ENCODE results near the gene NEURL2. TPM values are rescaled to one million over a fixed set of nuclear protein-coding genes. Genes with fewer than 3 reads are reported as not detected.

The NEURL2 gene
- total RNA-seq, 1 donor from 2014 or later = 13.0 TPM

DNA sequence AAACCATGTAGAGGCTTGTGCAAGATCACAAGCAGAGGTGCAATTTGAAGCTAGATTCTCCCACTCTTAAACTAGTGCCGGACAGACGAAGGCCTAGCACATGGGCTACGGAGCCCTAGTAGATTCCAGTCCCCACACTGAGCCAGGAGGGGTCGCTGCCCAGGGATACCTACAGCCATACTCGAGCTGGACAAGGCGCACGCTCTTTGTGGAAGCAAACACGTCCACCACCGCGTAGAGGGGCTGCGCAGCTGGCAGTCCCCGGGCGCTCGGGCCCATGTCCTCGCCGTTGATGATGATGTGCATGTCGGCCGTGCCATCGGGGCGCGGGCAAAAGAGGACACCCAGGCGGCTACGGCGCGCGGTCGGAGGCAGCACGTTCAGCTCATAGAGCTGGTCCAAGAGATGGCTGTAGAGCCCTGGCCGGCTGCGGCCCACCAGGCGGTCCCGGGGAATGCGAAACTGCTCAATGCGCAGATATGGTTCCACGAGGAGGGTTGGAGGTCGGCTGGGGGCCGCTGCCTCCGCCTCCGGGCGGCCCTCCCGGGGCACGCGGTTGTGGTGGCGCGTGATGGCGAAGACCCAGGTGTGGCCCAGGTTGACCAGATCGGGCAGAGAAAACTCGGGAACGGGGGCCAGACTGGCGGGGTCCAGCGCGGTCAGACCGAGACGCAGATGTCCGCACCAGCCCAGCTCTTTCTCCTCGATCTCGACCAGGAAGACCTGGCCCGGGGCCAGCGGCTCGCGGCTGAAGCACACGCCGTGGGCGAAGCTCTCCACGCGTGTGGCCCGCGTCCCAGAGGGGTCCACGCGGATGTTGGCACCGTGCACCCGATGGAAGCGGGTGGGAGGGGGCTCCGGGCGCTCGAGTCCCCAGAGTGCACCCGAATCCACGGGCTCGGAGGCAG, 677 bp downstream of the NEURL2 start:
- H3K4me1 ChIP-seq (ENCODE audit: control insufficient read depth in 3 of 3, insufficient read depth in 3 of 3, low read length in 3 of 3) = peaks cover 36 to 51% (median 46%) of the 10 kb centered on the region in 3 donors
- no peaks in the 10 kb centered on the region for H3K9me3 ChIP-seq (ENCODE audit: control insufficient read depth in 3 of 3, low read length in 3 of 3)
- H3K27ac ChIP-seq (ENCODE audit: low read depth, low read length) = peak overlapping the region; percentile 87
- peak overlapping the region; percentile 75 to 92 (median 90) for H3K4me3 ChIP-seq (ENCODE audit: low read length in 3 of 3)
- peaks cover 40 to 49% (median 45%) of the 10 kb centered on the region in 3 donors for H3K36me3 ChIP-seq (ENCODE audit: control insufficient read depth in 3 of 3, insufficient read depth in 3 of 3, low read length in 3 of 3)
- peak overlapping the region; percentile 86 to 94 (median 89) for H3K9ac ChIP-seq (ENCODE audit: low read depth in 1 of 3, low read length in 3 of 3)
- no peaks in the 10 kb centered on the region for H3K27me3 ChIP-seq (ENCODE audit: control insufficient read depth in 3 of 3, insufficient read depth in 3 of 3, low read length in 3 of 3)

DNA sequence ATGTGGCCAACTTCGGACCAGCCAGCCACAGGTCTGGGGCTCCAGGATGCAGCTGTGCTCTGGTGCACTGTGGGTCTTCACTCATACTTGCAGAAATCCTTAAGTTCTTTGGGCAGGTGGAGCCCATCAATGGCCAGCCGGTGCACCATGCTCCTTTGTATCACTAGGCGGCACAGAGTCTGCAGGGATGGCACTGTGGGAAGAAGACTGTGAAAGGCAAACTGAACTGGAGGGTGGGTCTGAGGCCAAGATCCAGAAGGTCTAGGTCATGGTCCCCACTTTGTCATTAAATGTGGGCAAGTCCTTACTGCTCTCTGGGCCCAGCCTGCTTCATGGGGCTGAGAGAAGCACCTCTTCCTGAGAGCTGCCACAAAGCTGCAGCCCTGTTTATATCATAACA, 2.3 kb downstream of the NEURL2 start:
- Histone ChIP-seq H3K36me3 (ENCODE audit: control insufficient read depth in 3 of 3, insufficient read depth in 3 of 3, low read length in 3 of 3) (peaks cover 27 to 38% (median 33%) of the 10 kb centered on the region in 3 donors), H3K9ac (ENCODE audit: low read depth in 1 of 3, low read length in 3 of 3) (peak overlapping the region in 2 of 3 donors; percentile 13 to 60), H3K4me3 (ENCODE audit: low read length in 3 of 3) (peak overlapping the region in 2 of 3 donors; percentile 4 to 45), H3K27me3 (ENCODE audit: control insufficient read depth in 3 of 3, insufficient read depth in 3 of 3, low read length in 3 of 3) (no peaks in the 10 kb centered on the region), H3K4me1 (ENCODE audit: control insufficient read depth in 3 of 3, insufficient read depth in 3 of 3, low read length in 3 of 3) (peaks cover 40 to 60% (median 47%) of the 10 kb centered on the region in 3 donors), H3K27ac (ENCODE audit: low read depth, low read length) (no peak overlapping the region), H3K9me3 (ENCODE audit: control insufficient read depth in 3 of 3, low read length in 3 of 3) (no peaks in the 10 kb centered on the region)

DNA sequence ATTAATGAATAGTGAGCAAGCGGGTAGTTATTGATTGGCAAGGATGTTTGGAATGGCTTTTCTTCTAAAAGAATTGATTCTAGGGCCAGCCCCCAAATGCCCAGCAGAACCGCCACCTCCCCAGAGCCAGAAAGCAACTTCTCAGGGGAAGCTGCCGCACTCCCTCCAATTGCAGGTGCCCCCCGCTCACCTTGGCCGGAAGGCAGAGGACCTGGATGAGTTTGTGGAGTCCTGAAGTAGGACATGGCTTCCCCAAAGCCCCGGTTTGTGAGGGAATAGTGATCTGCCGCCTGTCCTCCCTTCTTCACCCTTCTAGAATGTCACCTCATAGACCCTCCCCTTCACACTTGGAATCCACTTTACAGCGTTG, 3.7 kb downstream of the NEURL2 start, which contains the start of gene SPATA25:
SPATA25 (minus strand) TSS at position 277 of the 370 bp plus-strand sequence; CDS start at position 245, 32 bp downstream.
- Histone ChIP-seq H3K9me3 (ENCODE audit: control insufficient read depth in 3 of 3, low read length in 3 of 3) (no peaks in the 10 kb centered on the region), H3K9ac (ENCODE audit: low read depth in 1 of 3, low read length in 3 of 3) (peak within 1 kb of the TSS in 2 of 3 donors; percentile 13 to 60), H3K36me3 (ENCODE audit: control insufficient read depth in 3 of 3, insufficient read depth in 3 of 3, low read length in 3 of 3) (peaks cover 27 to 39% (median 38%) of the 10 kb centered on the region in 3 donors), H3K27me3 (ENCODE audit: control insufficient read depth in 3 of 3, insufficient read depth in 3 of 3, low read length in 3 of 3) (no peaks in the 10 kb centered on the region), H3K4me1 (ENCODE audit: control insufficient read depth in 3 of 3, insufficient read depth in 3 of 3, low read length in 3 of 3) (peaks cover 38 to 61% (median 48%) of the 10 kb centered on the region in 3 donors), H3K27ac (ENCODE audit: low read depth, low read length) (no peak within 1 kb of the TSS), H3K4me3 (ENCODE audit: low read length in 3 of 3) (no peak within 1 kb of the TSS)

DNA sequence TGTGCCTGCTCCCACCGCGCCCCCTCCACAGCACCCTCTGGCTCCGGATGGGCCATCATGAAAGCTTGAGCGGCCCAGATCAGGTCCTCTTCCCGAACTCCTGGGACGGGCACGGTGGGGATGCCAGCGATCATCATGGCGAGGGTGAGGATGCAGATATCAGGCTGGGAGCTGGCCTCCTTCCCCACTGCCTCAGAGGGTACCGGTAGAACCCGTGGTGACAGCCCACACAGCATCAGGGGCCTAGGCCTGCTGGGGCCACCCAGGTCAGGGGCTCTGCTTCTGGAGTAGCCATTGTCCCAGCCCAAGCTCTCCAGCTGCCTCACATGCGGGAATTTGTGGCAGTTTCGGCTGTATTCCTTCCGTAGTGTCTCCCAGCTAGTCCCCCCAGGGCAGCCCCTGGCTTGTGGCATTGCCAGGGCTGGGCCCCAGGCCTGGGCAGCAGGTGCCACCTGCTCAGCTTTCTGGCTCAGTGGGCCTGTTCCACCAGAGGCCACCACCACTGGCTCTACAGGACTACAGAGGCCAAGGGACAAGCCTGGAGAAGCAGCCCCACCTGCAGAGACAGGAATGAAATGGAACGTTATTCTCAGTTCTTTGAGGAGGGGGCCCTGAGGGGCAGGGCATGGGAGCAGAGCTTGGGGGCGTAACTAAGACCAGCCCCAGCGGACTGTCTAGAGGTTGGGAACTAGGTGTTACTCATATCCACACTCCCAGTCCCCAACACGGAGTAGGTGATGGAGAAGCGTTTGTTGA, 4.2 kb downstream of the NEURL2 start:
- Histone ChIP-seq H3K9me3 (ENCODE audit: control insufficient read depth in 3 of 3, low read length in 3 of 3) (no peaks in the 10 kb centered on the region), H3K27me3 (ENCODE audit: control insufficient read depth in 3 of 3, insufficient read depth in 3 of 3, low read length in 3 of 3) (no peaks in the 10 kb centered on the region), H3K4me3 (ENCODE audit: low read length in 3 of 3) (no peak overlapping the region), H3K9ac (ENCODE audit: low read depth in 1 of 3, low read length in 3 of 3) (no peak overlapping the region), H3K4me1 (ENCODE audit: control insufficient read depth in 3 of 3, insufficient read depth in 3 of 3, low read length in 3 of 3) (peaks cover 36 to 56% (median 43%) of the 10 kb centered on the region in 3 donors), H3K27ac (ENCODE audit: low read depth, low read length) (no peak overlapping the region), H3K36me3 (ENCODE audit: control insufficient read depth in 3 of 3, insufficient read depth in 3 of 3, low read length in 3 of 3) (peaks cover 27 to 39% (median 35%) of the 10 kb centered on the region in 3 donors)

GRCh38 chr20:45883100-45883469, 7.9 kb downstream of the NEURL2 start:
- Histone ChIP-seq H3K4me1 (ENCODE audit: control insufficient read depth in 3 of 3, insufficient read depth in 3 of 3, low read length in 3 of 3) (peaks cover 20 to 34% (median 25%) of the 10 kb centered on the region in 3 donors), H3K9me3 (ENCODE audit: control insufficient read depth in 3 of 3, low read length in 3 of 3) (no peaks in the 10 kb centered on the region), H3K9ac (ENCODE audit: low read depth in 1 of 3, low read length in 3 of 3) (peak overlapping the region in 1 of 3 donors; percentile 8), H3K27ac (ENCODE audit: low read depth, low read length) (no peak overlapping the region), H3K4me3 (ENCODE audit: low read length in 3 of 3) (no peak overlapping the region), H3K27me3 (ENCODE audit: control insufficient read depth in 3 of 3, insufficient read depth in 3 of 3, low read length in 3 of 3) (no peaks in the 10 kb centered on the region), H3K36me3 (ENCODE audit: control insufficient read depth in 3 of 3, insufficient read depth in 3 of 3, low read length in 3 of 3) (peaks cover 27 to 37% (median 33%) of the 10 kb centered on the region in 3 donors)

DNA sequence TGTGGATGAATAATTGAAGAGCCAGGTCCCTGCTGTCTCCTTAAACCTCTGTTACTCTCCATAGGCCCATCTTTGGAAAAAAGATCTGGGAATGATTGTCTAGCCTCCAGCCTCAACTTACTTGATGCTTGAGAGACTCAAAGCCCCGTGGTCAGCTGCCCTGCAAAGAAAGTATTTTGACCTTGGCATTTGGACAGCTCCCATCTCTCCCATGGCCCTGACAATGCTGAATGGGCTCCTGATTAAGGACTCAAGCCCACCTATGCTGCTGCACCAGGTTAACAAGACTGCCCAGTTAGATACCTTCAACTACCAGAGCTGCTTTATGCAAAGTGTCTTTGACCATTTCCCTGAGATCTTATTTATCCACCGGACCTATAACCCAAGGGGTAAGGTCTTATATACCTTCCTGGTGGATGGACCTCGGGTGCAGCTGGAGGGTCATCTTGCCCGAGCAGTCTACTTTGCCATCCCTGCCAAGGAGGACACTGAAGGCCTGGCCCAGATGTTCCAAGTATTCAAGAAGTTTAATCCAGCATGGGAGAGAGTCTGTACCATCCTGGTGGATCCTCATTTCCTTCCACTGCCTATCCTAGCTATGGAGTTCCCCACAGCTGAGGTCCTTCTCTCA, 8.4 kb downstream of the NEURL2 start:
- Histone ChIP-seq H3K9me3 (ENCODE audit: control insufficient read depth in 3 of 3, low read length in 3 of 3) (no peaks in the 10 kb centered on the region), H3K4me3 (ENCODE audit: low read length in 3 of 3) (no peak overlapping the region), H3K27me3 (ENCODE audit: control insufficient read depth in 3 of 3, insufficient read depth in 3 of 3, low read length in 3 of 3) (no peaks in the 10 kb centered on the region), H3K4me1 (ENCODE audit: control insufficient read depth in 3 of 3, insufficient read depth in 3 of 3, low read length in 3 of 3) (peaks cover 20 to 34% (median 23%) of the 10 kb centered on the region in 3 donors), H3K36me3 (ENCODE audit: control insufficient read depth in 3 of 3, insufficient read depth in 3 of 3, low read length in 3 of 3) (peaks cover 28 to 38% (median 37%) of the 10 kb centered on the region in 3 donors), H3K27ac (ENCODE audit: low read depth, low read length) (no peak overlapping the region), H3K9ac (ENCODE audit: low read depth in 1 of 3, low read length in 3 of 3) (peak overlapping the region in 1 of 3 donors; percentile 8)

DNA sequence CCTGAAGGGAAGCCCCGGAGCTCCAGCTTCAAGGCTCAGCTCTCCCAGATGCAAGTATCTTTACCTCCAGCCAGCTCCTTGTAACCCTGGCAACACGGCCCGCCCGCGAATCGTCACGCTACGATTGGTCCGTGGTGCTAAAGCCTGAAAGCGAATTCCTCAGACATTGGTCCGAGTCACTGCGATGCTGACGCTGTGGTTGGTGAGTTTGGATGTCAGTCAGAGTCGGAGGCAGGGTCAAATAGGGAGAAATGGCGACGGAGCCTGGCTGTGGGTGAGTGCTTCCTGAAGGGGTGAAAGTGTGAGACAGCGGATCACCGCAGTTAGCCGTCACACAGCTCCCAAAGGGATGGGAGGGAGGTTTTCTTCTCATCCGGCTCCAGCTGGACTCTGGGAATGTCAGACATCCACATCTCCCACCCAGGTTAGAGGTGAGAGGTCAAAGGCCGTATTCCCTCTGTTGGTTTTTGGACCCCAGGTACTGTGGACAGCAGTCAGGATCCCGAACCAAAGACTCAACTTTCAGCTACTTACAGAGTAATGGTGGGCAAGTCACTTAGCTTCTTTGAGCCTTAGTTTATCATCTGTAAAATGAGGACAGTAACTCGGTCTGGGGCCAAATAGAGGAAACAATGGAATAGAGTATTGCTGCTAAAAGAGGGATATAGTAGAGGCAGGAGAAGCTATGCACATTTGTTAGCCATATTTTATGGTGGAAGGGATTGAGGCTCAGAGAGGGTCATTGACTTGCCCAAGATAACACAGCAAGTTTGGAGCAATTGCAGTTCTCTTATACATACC, 9.8 kb downstream of the NEURL2 start, which contains the start of gene ZSWIM1:
ZSWIM1 (plus strand) TSS at position 240 of the 801 bp plus-strand sequence. CDS start 1,366 bp downstream, outside the sequence.
- no peaks in the 10 kb centered on the region for H3K9me3 ChIP-seq (ENCODE audit: control insufficient read depth in 3 of 3, low read length in 3 of 3)
- no peaks in the 10 kb centered on the region for H3K27me3 ChIP-seq (ENCODE audit: control insufficient read depth in 3 of 3, insufficient read depth in 3 of 3, low read length in 3 of 3)
- peak within 1 kb of the TSS; percentile 78 to 99 (median 98) for H3K4me3 ChIP-seq (ENCODE audit: low read length in 3 of 3)
- H3K9ac ChIP-seq (ENCODE audit: low read depth in 1 of 3, low read length in 3 of 3) = peak within 1 kb of the TSS; percentile 76 to 99 (median 96)
- peaks cover 33 to 37% (median 35%) of the 10 kb centered on the region in 3 donors for H3K36me3 ChIP-seq (ENCODE audit: control insufficient read depth in 3 of 3, insufficient read depth in 3 of 3, low read length in 3 of 3)
- H3K27ac ChIP-seq (ENCODE audit: low read depth, low read length) = peak within 1 kb of the TSS; percentile 84
- H3K4me1 ChIP-seq (ENCODE audit: control insufficient read depth in 3 of 3, insufficient read depth in 3 of 3, low read length in 3 of 3) = peaks cover 17 to 29% (median 20%) of the 10 kb centered on the region in 3 donors

GRCh38 chr20:45878076-45878761, 12.8 kb downstream of the NEURL2 start:
- H3K36me3 ChIP-seq (ENCODE audit: control insufficient read depth in 3 of 3, insufficient read depth in 3 of 3, low read length in 3 of 3) = peaks cover 25 to 28% (median 26%) of the 10 kb centered on the region in 3 donors
- H3K9ac ChIP-seq (ENCODE audit: low read depth in 1 of 3, low read length in 3 of 3) = peak overlapping the region in 1 of 3 donors; percentile 25
- no peak overlapping the region for H3K27ac ChIP-seq (ENCODE audit: low read depth, low read length)
- peaks cover 11 to 16% (median 13%) of the 10 kb centered on the region in 3 donors for H3K4me1 ChIP-seq (ENCODE audit: control insufficient read depth in 3 of 3, insufficient read depth in 3 of 3, low read length in 3 of 3)
- no peak overlapping the region for H3K4me3 ChIP-seq (ENCODE audit: low read length in 3 of 3)
- no peaks in the 10 kb centered on the region for H3K27me3 ChIP-seq (ENCODE audit: control insufficient read depth in 3 of 3, insufficient read depth in 3 of 3, low read length in 3 of 3)
- H3K9me3 ChIP-seq (ENCODE audit: control insufficient read depth in 3 of 3, low read length in 3 of 3) = no peaks in the 10 kb centered on the region

Measured in skeletal muscle tissue (tissue), 4 donors.